HG02798 (cell line): Measurements from ENCODE around the gene KCNH1.

ENCODE experiments used
- ATAC-seq: cut with Tn5 transposase; IDR thresholded peaks from one replicate; pipeline ENCODE4 v1.9.1; 2021; ENCODE audit warnings: mild to moderate bottlenecking; ENCODE audit not compliant: unreplicated experiment, poor library complexity

Gene KCNH1

DNA sequence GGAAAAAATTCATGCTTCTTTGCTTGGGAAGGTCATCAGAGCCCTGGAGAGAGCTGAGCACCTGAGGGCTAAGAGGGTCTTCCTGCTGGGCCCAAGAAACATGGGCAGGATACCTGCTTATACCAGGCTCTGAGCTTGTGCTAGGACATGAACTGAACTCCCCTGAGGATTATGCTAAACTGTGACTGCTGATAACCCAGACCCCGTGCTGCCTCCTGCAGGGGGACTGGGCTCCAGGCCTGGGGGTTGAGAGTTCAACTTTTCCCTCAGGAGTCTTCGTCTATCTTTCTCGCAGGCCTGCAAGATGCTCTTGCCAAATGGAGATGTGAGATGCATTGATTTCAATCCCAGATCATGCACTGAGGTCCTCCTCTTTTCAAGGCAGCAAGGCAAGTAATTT lies 436.8 kb downstream of the KCNH1 start:
- ATAC-seq, result no peak

DNA sequence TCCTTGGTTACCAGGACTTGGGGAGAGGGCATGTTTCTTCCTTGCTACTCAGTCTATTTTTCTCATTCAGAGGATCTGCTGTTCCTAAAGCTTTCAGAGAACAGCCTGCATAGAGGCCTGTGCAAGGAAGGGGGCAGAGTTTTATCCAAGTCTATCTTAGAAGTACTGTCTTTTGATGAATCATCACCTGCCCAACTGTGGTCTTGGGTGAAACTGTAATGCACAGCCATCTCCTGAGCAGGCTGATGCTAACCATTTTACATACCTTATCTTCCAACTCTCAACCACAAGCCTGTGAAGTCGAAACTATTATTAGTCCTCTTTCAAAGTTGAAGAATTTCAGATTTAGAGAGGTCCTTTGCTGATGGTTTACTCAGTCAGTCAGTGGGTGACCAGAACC lies 437.2 kb downstream of the KCNH1 start:
- ATAC-seq, result peak; percentile 94

DNA sequence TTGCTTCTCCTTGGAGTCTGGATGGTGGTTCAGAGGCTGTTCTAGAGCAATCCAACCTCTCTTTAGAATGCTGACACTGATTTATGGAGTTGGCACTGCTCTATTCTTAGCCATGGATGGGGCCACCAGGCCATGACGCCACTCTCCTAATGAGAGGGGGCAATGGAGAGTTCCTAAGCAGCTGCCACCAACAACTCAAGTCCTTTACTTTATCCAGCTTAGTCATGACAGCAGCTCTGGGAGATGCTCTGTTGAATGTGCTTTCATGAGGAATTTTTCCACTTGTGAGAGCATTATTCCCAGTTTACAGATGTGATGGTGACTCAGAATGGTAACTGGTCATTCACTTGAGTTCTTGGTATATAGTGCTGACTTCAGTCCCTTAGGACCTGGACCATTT lies 438.9 kb downstream of the KCNH1 start:
- ATAC-seq, result no peak

GRCh38 chr1:210692796-210693195 lies 441.2 kb downstream of the KCNH1 start:
- ATAC-seq, result peak; percentile 48

DNA sequence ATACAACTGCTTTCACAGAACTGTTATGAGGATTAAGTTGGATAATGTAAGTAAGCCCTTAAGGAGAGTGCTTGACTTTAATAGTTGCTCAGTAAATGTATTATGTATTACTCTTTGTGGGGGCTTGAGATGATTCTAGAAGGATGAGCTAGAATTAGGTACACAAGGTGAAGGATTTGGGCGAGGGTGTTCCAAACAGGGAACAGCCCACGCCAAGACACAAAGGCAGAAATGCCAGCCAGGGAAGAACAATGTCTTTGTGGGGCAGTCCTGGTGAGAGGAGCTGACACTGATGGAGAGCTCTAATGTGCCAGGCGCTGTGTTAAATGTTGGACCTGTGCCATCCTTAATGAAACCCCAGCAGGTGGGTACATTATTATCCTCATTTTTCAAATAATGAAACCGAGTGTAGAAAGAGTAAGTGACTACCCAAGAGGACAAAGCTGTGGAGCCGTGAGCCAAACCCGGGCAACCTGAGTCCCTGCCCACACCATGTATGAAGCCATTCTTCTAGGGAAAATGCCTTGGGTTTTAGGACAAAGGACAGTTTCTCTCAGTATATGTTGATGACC lies 442.8 kb downstream of the KCNH1 start:
- no peak for ATAC-seq

DNA sequence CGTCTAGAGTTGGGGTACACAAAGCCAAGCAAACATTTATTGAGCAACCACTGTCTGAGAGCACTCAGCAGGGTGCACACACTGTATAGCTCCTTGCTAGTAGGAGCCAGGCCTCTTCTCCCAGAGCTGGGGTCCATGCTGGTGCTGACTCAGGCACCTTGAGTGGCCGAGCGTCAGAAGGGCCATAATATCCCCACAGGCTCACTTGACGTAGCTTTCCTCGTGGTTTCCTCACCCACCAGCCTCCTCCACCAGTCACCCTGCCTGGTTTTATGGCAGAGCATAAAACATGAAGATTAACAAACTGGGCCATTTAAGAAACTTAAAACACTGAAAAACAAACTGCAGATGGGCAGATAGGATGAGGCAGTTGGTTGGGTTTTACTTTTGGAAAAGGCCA lies 443.7 kb downstream of the KCNH1 start:
- no peak for ATAC-seq

DNA sequence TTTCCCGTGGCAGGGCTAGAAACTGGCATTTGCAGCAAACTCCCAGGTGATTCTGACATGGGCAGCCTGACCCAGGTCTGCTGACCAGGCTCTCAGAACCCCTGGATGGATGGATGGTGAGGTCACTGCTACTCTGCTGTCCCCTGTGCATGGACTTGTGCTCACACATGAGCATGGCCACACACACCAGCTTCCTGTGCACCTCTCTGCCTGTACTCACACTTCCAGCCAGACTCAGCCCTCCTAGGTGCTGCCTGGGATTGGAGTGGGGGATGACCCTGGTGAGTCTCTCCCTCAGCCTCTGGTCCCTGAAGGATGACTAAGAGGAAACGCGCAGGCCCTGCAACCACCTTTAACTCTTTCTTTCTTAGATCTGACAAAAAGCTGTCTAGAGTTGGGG lies 444.1 kb downstream of the KCNH1 start:
- ATAC-seq, result no peak

DNA sequence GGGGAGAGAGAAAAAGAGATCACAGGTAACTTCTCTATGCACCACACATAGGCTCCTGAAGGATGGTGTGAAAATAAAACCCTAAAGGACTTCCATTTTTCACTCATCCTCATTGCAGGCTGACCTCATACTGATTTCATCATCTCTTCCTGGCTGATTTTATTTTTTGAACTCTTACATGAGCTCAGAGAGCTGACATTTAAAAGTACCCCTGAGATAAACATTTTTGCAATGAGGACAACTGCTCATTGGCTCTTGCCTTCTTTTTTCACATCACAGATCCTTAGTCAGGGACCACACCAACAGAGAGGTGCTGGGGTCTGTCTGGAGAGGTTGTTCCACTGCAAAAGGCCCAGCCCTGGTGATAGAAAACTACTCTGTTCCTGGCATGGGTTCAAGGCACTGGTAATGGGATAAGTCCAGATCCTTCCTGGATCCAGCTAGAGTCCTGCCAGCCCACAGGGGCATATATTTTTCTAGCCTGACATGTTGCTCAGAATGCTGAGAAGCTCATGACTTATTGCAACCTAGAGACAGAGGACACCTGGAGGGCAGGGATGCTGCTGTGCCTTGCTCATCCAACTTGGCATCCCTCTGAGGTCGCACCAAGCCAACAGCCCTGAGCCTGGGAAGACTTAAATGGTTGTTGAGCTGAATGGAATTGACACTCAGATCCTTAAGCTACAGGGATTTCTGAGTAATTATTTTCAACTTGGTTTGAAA lies 445.3 kb downstream of the KCNH1 start:
- ATAC-seq, result no peak

DNA sequence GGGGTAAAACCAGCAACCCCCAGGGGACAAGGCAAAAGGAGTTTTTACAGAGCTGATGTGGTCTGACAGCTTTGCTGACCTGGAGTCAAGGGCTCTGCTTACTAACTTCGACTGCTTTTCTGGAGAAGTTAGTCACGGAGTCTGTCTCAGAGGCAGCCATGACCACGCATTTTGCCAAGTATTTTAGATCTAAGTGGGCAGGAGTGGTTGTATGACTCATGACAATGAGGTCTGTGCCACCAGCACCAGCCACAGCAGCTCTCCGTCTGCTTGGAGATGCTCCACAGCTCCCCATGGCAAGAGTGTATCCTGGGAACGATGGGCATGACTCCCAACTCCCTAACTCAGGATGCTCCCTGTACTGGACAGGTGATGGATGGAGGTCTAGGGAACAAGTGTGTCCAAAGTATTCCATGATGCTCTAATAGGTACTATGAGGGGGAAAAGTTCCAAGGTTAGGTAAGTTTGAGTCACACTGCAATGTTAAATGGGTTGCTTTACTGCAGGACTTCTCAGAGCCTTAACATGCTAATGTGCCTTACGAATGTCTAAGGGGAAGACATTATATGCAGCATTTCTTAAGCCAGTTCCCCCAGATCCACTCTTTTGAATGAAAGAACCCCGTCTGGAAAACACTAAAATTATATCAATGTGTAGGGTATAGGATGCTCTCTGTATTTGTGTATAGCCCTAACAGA lies 446.2 kb downstream of the KCNH1 start:
- ATAC-seq, result no peak

- ATAC-seq, result no peak
Measured at GRCh38 chr1:210686841-210687240, 447.1 kb downstream of the KCNH1 start.

GRCh38 chr1:210685295-210685650 lies 448.7 kb downstream of the KCNH1 start:
- ATAC-seq, result no peak

DNA sequence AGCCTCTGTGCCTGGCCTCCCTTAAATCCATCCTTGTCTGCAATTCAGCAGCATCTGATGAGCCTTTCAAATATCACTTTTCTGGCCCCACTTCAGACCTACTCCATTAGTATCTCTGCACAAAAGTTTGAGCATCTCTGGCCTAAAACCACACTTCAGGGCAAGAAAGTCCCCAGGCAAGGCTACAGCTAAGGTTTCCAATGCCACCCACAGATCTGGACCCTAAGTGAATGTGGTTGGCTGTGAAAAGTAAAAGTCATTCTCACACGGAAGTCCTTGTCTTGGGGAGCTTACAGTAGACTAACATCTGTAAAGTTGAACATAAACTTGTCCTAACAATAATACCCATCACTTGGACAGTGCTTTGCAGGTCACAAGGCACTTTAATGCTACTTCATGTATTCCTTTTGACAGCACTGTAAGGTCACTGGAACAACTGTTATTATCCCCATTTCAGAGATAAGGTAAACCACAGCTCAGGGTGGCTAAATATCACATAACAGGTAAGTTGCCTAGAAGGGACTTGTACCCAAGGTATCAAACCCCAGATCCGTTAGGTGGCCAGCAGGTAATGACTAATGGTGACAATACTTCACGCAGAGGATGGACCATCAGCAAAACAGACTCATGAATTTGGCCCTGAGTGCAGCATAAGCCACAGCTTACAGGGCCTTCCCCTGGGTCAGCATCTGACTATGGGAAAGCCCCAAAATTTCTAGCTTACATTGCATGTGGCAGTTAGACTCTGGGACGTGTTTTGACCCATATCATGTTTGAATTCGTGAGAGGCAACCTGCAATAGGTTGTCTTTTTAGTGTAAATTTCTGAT lies 449.3 kb downstream of the KCNH1 start:
- peak; percentile 92 for ATAC-seq

DNA sequence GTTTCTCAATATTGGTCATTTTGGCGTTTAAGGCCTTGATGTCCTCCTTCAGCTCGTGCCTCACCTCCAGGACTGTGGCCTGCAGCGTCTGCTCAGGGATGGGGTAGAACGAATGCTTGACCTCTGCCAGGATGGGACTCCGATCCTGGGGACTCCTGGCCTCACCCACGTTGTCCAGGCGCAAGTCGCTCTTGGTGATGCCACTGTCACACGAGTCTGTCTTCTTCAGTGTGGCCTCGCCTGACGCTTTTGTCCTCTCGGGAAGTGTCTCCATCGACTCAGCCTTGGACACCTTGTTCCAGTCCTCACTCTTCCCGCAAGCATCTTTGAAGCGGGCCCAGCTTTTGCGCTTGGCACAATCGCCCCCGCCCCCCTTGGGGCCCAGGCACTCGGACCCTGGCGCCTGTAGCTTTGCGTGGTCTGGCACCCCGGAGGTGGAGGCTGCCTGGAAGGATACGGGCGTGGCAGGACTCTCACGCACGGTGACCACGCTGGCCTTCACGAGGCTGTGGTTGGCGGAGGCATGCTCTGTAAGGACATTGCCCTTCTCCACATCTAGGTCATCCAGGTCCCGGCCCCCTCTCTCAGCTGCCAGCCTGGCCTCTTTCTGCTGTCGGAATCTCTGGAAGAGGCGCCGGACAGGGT lies 450.4 kb downstream of the KCNH1 start:
- no peak for ATAC-seq

GRCh38 chr1:210681158-210681557 lies 452.8 kb downstream of the KCNH1 start:
- no peak for ATAC-seq

- ATAC-seq, result no peak
Measured at GRCh38 chr1:210678306-210678705, 455.6 kb downstream of the KCNH1 start.

GRCh38 chr1:210677533-210677932 lies 456.4 kb downstream of the KCNH1 start:
- peak; percentile 60 for ATAC-seq

DNA sequence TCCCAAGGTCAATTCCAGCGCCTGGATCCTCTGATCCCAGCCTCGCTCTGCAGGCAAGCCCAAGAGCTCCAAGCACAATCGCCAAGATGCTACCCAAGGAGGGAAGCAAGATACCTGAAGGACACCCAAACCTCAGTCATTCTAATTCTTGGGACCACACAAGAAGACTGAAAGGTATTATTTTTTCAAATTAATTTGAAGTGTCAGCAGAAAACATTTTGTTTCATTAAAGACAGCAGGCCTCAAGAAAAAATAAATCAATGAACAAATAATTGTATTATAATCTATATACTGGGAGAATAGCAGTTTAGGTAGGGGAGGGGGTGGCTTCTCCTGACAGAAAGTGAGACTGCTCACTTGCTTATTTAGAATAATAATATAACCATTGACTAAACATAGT lies 457.4 kb downstream of the KCNH1 start:
- ATAC-seq, result no peak

- no peak for ATAC-seq
Measured at GRCh38 chr1:210674151-210674550, 459.8 kb downstream of the KCNH1 start.

DNA sequence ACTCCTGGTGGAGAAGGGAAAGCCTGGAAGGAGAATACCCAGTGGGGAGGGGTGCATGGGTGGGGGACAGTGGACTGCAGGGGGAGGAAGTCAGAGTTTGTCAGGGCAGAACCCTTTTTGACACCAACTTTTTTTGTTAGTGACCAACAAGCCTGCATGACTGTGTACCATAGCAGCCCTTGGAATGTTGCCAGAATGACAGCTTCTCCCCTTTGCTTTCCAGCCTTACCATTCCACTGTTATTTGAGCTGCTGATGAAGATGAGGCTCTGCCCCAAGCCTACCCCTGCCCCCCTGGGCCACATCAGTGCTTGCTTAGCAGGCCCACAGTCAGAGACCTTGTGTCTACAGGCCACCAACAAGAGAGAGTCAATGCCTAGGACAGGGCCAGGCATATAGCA lies 464.0 kb downstream of the KCNH1 start:
- ATAC-seq, result no peak

DNA sequence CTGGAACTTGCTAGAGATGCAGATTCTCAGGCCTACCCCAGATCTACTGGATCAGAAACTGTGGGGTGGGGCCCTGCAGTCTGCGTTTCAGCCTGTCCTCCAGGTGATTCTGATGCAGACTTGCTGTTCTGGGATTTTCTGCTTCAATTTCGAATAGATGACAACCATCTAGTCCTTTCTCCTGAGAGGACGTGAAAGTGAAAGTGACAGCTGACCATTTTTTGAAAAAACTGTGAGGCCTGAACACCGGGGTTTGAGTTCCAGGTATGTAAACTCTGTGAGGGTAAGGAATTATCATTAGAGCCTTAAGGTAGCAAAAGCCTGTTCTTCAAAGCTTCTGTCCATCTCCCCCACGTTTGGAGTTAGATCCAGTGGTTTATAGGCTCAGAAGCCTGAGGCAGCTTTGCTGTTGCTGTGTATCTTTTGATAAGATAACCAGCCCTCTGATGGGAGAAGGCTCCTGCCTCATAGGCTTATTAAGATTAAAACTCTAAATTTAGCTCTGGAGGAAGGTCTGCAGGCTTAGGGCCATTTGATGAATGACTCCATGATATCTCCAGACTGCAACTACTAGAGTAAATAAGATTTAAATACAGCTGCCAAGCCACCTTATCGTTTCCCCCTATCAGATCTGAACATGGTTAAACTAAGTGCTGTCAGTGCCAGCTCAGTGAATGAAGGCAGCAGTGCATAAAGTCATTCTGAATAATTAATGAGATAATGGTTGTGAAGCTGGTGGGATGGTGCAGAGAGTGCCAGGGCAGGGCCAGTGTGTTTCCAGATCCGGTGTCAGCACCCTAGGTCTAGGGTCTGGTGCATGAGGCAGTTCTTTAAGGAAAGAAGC lies 470.0 kb downstream of the KCNH1 start:
- no peak for ATAC-seq
